Smooth muscle cell of the coronary artery (primary cell): ENCODE data around the gene NEK7. TPM values are rescaled to one million over a fixed set of nuclear protein-coding genes. Genes with fewer than 3 reads are reported as not detected.

Experiments used
- total RNA-seq: library from RNA; depleted of rRNA; stranded (reverse); fragments of >200 nt; gene quantifications from 2 replicates; pipeline ENCODE4 v1.2.3, GENCODE V29; 2014; ENCODE audit warnings: low replicate concordance

NEK7 gene
- 93.1 and 198 TPM in 2 replicates for total RNA-seq

GRCh38 chr1:198156745-198157240, at the start of gene NEK7:
Gene NEK7 (plus strand): TSS chr1:198156998. CDS start chr1:198232581, 75,583 bp downstream.

Other genes starting within 250 kb of the NEK7 start
- 0.38 and 2.1 TPM in 2 replicates for gene LHX9, start 239.6 kb upstream of the NEK7 start, total RNA-seq